K562 (cell line): ENCODE data around the gene CYP2A6. TPM values are rescaled to one million over a fixed set of nuclear protein-coding genes. Genes with fewer than 3 reads are reported as not detected.

Experiments
- HMGN3 ChIP-seq: IDR thresholded peaks from 2 replicates; pipeline ENCODE4 v1.6.1; 2011; ENCODE audit warnings: borderline replicate concordance, low read depth, mild to moderate bottlenecking, mixed read lengths, low read length; ENCODE audit not compliant: insufficient read length; ENCODE audit errors: extremely low read depth
- PML ChIP-seq: IDR thresholded peaks from 2 replicates; pipeline ENCODE4 v1.6.1; 2012; ENCODE audit warnings: low read length, inconsistent platforms
- RB1 ChIP-seq: fragments of 450-650 bp; IDR thresholded peaks from 2 replicates; pipeline ENCODE4 v1.6.1; 2017; ENCODE audit warnings: low read depth, mild to moderate bottlenecking
- ZNF384 ChIP-seq: IDR thresholded peaks from 2 replicates; pipeline ENCODE4 v1.6.1; 2012; ENCODE audit warnings: low read depth, low read length, improper control_type of control experiment
- polyA plus RNA-seq, 8 experiments: library from polyadenylated mRNA; depleted of rRNA in 4 of 8; stranded (reverse) in 5 of 8; unstranded in 3 of 8; fragments of >200 nt; fragmentation: Nextera tagmentation in 2 of 8; fragmentation: Illumina TruSeq in 1 of 8; extraction: Ambion mirVana in 2 of 8; extraction: Trizol in 1 of 8; gene quantifications; 2 replicates each; pipeline versions ENCODE4 v1.2.1 to v1.2.3, GENCODE V29; 2011 to 2014; ENCODE audit warnings: inconsistent platforms in 1 of 8, missing spikeins in 1 of 8
- total RNA-seq, 7 experiments: library from RNA; depleted of rRNA in 6 of 7; stranded (reverse); fragments of >200 nt in 6 of 7; fragmentation: Illumina TruSeq in 2 of 7; extraction: Trizol in 2 of 7; gene quantifications; 2 replicates each; pipeline versions ENCODE4 v1.2.1 to v1.2.3, GENCODE V29; 2011 to 2021; ENCODE audit warnings: low replicate concordance in 1 of 7
- TF ChIP-seq, protein P1 (sequence below): fragments of 450-650 bp; IDR thresholded peaks from 2 replicates; pipeline ENCODE4 v1.6.1; 2018; ENCODE audit not compliant: partially characterized antibody
- TF ChIP-seq, protein P2 (sequence below): fragments of 250-450 bp; sonication (Bioruptor Pico); IDR thresholded peaks from 2 replicates; pipeline ENCODE4 v1.8.0; 2022; ENCODE audit warnings: inconsistent platforms, mild to moderate bottlenecking, moderate library complexity, borderline replicate concordance

The CYP2A6 gene
- total and polyA plus RNA-seq, 9 of the 15 experiments (the other 6 are each of a cell fraction or from before 2014, with no cell fraction given): 0.31 TPM; not detected in 8

DNA sequence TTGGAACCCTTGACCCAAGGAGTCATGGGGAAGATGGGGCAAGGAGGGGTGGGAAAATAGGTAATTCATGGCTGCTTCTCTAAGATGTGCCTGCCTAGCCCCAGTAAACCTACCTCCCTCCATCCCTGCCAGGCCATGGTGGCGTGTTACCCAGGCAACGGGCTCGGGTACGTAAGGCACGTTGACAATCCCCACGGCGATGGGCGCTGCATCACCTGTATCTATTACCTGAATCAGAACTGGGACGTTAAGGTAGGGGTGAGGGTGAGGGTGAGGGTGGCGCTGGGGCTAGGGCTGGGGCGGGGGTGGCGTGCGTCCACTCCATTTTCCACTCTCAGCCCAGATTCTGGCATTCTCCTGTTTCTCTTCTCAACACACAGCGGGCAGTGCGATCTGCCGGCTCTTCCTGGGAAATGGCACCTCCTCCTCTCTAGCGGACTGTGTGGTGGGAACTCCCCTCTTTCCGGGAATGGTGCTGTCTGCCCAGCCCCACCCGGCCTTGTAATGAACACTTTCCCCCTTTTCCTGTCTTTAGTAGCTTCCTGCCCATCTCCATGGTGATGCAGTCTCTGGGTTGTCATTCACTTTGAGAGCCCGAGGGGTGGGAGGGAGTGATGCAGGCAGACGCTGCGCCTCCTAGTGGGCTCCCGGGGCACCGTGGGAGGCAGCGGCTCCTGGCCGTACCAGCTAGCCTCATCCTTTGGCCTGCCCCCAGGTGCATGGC is 43.7 kb downstream of the CYP2A6 start (continued):
- TF ChIP-seq RB1: no peak; the same call in 1 of the 2 replicates
- TF ChIP-seq PML: no peak
- 0 out of 2 replicates have a peak, but pooled peaks have one; percentile 27 for TF ChIP-seq ZNF384
- peak; percentile 48 for TF ChIP-seq HMGN3
- TF ChIP-seq, protein P1, sequence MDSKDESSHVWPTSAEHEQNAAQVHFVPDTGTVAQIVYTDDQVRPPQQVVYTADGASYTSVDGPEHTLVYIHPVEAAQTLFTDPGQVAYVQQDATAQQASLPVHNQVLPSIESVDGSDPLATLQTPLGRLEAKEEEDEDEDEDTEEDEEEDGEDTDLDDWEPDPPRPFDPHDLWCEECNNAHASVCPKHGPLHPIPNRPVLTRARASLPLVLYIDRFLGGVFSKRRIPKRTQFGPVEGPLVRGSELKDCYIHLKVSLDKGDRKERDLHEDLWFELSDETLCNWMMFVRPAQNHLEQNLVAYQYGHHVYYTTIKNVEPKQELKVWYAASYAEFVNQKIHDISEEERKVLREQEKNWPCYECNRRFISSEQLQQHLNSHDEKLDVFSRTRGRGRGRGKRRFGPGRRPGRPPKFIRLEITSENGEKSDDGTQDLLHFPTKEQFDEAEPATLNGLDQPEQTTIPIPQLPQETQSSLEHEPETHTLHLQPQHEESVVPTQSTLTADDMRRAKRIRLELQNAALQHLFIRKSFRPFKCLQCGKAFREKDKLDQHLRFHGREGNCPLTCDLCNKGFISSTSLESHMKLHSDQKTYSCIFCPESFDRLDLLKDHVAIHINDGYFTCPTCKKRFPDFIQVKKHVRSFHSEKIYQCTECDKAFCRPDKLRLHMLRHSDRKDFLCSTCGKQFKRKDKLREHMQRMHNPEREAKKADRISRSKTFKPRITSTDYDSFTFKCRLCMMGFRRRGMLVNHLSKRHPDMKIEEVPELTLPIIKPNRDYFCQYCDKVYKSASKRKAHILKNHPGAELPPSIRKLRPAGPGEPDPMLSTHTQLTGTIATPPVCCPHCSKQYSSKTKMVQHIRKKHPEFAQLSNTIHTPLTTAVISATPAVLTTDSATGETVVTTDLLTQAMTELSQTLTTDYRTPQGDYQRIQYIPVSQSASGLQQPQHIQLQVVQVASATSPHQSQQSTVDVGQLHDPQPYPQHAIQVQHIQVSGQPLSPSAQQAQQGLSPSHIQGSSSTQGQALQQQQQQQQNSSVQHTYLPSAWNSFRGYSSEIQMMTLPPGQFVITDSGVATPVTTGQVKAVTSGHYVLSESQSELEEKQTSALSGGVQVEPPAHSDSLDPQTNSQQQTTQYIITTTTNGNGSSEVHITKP: peak; percentile 98
- TF ChIP-seq, protein P2, sequence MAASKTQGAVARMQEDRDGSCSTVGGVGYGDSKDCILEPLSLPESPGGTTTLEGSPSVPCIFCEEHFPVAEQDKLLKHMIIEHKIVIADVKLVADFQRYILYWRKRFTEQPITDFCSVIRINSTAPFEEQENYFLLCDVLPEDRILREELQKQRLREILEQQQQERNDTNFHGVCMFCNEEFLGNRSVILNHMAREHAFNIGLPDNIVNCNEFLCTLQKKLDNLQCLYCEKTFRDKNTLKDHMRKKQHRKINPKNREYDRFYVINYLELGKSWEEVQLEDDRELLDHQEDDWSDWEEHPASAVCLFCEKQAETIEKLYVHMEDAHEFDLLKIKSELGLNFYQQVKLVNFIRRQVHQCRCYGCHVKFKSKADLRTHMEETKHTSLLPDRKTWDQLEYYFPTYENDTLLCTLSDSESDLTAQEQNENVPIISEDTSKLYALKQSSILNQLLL (CRISPR knock-in tag): no peak
